Osteocyte (in vitro differentiated cells): ENCODE data around the gene ZNF556. TPM values are rescaled to one million over a fixed set of nuclear protein-coding genes. Genes with fewer than 3 reads are reported as not detected.

ENCODE experiments used
- DNase-seq: peaks from one replicate; pipeline ENCODE4 v3.0.0; 2021; ENCODE audit warnings: mixed read lengths; ENCODE audit not compliant: unreplicated experiment; ENCODE audit errors: extremely low spot score
- H3K27ac Mint-ChIP-seq: one replicate; pipeline ENCODE4 v1.8.0; 2021; ENCODE audit warnings: mild to moderate bottlenecking, mixed read lengths; ENCODE audit not compliant: unreplicated experiment
- H3K27me3 Mint-ChIP-seq: one replicate; pipeline ENCODE4 v1.8.0; 2021; ENCODE audit warnings: mixed read lengths; ENCODE audit not compliant: unreplicated experiment
- H3K36me3 Mint-ChIP-seq: one replicate; pipeline ENCODE4 v1.8.0; 2021; ENCODE audit warnings: mixed read lengths; ENCODE audit not compliant: unreplicated experiment
- H3K4me1 Mint-ChIP-seq: one replicate; pipeline ENCODE4 v1.8.0; 2021; ENCODE audit warnings: mixed read lengths; ENCODE audit not compliant: unreplicated experiment
- H3K4me3 Mint-ChIP-seq: one replicate; pipeline ENCODE4 v1.8.0; 2021; ENCODE audit warnings: mild to moderate bottlenecking, moderate library complexity, mixed read lengths; ENCODE audit not compliant: unreplicated experiment
- H3K9me3 Mint-ChIP-seq: one replicate; pipeline ENCODE4 v1.8.0; 2021; ENCODE audit warnings: mixed read lengths; ENCODE audit not compliant: unreplicated experiment
- long read RNA-seq: library from polyadenylated mRNA; unstranded; transcript quantifications from one replicate; pipeline ENCODE4 v2.0.0, GENCODE V29; 2021
- total RNA-seq: library from RNA; stranded (reverse); gene quantifications from 2 replicates; pipeline ENCODE4 v1.2.1, GENCODE V29; 2021
- TF ChIP-seq, protein P1 (sequence below): fragments of 200-600 bp; sonication (generic); IDR thresholded peaks from 2 replicates; pipeline ENCODE4 v1.5.0; 2021; ENCODE audit warnings: antibody characterized with exemption, mild to moderate bottlenecking, moderate library complexity

The ZNF556 gene
- not detected in 2 replicates for total RNA-seq
- long read RNA-seq, result 0 reads

DNA sequence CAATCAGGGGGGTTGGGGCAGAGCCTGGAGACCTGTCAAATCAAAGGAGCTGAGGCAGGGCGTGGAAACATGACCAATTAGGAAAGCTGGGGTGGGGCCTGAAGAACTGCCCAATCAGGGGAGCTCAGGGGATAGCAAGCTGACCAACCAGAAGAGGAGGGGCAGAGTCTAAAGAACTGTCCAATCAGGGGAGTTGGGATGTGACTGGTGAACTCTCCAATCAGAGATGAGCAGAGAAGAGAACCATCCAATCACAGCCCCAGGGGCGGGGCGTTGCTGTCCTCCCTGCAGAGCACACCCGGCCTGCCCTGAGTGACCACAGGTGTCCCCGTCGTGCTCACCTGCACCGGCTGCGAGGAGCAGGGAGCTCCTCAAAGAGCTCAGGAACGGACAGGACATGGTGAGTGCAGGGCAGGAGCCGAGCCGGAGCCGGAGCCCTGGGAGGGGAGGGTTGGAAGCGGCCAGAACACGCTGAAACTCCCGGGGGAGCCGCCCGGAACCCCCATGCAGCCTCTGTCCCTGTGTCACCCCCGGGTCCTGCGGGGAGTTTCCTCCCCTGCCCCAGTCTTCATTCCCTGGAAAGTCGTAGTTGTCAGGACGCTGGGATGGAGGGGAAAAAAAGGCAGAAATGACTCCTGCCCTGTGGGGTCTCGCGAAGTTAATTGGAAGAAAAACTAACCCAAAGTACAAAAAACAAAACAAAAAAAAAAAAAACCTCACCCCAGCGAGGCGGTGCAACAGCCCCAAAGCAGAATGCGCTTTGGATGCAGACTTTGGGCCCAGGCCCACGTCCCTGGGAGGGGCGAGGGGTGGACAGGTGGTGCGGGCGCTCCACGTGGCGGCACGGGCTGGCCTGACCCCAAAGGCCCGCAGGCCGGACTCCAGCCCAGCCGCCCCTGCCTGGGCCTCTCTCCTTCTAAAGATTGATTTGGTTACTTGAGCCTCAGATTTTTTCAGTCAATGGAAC, at the start of gene ZNF556:
TSS of gene ZNF556 (plus strand) at position 311 of the 967 bp plus-strand sequence. CDS start at position 398, 87 bp downstream.
- no peaks in the 10 kb centered on the region for H3K27me3 Mint-ChIP-seq
- H3K4me3 Mint-ChIP-seq, result no peak within 1 kb of the TSS
- H3K4me1 Mint-ChIP-seq, result no peaks in the 10 kb centered on the region
- H3K9me3 Mint-ChIP-seq, result peaks cover 3% of the 10 kb centered on the region
- H3K36me3 Mint-ChIP-seq, result no peaks in the 10 kb centered on the region
- TF ChIP-seq, protein P1, sequence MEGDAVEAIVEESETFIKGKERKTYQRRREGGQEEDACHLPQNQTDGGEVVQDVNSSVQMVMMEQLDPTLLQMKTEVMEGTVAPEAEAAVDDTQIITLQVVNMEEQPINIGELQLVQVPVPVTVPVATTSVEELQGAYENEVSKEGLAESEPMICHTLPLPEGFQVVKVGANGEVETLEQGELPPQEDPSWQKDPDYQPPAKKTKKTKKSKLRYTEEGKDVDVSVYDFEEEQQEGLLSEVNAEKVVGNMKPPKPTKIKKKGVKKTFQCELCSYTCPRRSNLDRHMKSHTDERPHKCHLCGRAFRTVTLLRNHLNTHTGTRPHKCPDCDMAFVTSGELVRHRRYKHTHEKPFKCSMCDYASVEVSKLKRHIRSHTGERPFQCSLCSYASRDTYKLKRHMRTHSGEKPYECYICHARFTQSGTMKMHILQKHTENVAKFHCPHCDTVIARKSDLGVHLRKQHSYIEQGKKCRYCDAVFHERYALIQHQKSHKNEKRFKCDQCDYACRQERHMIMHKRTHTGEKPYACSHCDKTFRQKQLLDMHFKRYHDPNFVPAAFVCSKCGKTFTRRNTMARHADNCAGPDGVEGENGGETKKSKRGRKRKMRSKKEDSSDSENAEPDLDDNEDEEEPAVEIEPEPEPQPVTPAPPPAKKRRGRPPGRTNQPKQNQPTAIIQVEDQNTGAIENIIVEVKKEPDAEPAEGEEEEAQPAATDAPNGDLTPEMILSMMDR, result no peak
- H3K27ac Mint-ChIP-seq, result no peak within 1 kb of the TSS
- DNase-seq, result no peak

DNA sequence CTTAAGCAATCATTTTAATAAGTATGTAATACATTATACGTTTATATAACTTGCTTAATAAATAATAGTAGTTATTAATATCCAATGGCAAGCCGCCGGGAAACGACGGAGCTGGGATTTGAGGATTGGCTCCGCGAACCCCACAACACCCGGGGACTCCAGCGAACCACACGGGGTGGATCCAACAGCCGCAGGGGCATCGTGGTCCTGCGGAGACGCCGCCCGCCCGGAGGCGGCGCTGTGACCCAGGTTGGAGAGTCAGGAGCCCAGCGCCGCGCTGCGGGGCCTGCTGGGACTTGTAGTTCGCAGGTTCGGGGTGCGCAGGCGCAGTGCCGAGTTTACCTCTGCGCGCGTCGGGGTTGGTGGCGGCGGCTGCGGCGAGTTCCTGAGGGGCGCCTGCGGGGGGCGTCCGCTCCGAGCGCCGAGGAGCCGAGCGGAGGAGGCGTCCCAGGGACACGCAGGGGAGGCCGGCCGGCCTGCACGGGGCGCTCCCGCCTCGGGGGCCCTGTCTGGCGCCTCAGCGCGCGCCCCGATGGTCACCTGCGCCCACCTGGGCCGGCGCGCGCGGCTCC, 47.5 kb upstream of the ZNF556 start, which contains the start of gene ZNF554:
TSS of gene ZNF554 (plus strand) at position 329 of the 572 bp plus-strand sequence. CDS start at position 533, 204 bp downstream.
- TF ChIP-seq, protein P1, result peak; percentile 95
- peaks cover 5% of the 10 kb centered on the region for H3K36me3 Mint-ChIP-seq
- peak within 1 kb of the TSS; percentile 83 for H3K4me3 Mint-ChIP-seq
- H3K27ac Mint-ChIP-seq, result peak within 1 kb of the TSS; percentile 47
- no peaks in the 10 kb centered on the region for H3K9me3 Mint-ChIP-seq
- peak; percentile 99 for DNase-seq
- H3K27me3 Mint-ChIP-seq, result no peaks in the 10 kb centered on the region
- peaks cover 9% of the 10 kb centered on the region for H3K4me1 Mint-ChIP-seq

DNA sequence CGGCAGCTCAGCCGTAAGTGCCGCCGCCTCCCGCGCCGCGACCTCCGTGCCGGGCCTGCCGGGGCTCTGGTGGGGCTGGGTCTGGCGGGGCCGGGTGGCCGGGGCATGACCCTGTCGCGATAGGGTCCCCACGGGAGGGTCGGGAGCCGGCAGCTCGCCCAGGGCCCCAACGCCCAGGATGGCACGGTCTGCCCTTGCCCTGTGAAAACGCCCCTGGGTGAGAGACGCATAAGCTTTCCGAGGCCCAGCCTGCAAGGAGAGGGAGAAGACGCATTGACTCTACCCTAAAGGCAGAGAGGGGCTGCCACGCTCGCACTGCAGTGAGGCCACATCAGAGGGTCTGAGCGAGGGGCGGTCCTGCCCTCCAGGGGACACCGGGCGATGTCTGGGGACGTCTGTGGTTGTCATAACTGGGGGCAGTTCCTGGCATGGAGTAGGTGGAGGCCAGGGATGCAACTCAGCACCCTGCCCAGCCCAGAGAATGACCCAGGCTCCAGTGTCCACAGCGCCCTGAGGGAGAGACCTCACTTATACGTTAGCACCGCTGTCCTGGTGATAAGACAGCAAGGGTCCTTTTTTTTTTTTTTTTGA, 46.9 kb upstream of the ZNF556 start:
- Mint-ChIP-seq H3K4me1 (peaks cover 9% of the 10 kb centered on the region), H3K9me3 (no peaks in the 10 kb centered on the region), H3K27ac (peak overlapping the region; percentile 47), H3K27me3 (no peaks in the 10 kb centered on the region), H3K36me3 (peaks cover 7% of the 10 kb centered on the region), H3K4me3 (peak overlapping the region; percentile 83)
- no peak for DNase-seq
- TF ChIP-seq, protein P1, result no peak

DNA sequence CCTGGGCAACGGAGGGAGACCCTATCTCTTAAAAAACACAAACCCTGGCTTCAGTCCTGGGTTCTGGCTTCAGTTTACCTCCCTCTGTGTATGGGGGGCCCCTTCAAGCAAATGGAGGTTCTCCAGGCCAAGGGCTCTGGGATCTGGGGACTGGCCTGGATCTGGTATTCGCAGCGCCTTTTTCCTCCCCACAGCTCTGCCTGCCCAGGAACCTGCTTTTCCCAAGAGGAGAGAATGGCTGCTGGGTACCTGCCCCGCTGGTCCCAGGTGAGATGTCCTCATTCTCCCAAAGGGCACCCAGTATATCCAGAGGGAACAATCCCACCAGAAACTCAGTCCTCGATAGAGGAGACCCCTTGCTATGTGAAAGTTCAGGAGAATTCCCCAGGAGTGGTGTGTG, 44.3 kb upstream of the ZNF556 start:
- TF ChIP-seq, protein P1, result no peak
- Mint-ChIP-seq H3K36me3 (peaks cover 21% of the 10 kb centered on the region), H3K27me3 (no peaks in the 10 kb centered on the region), H3K4me1 (peaks cover 9% of the 10 kb centered on the region), H3K27ac (no peak overlapping the region), H3K9me3 (no peaks in the 10 kb centered on the region), H3K4me3 (no peak overlapping the region)
- DNase-seq, result no peak
